ENCODE data around the gene PRKCD. TPM values are rescaled to one million over a fixed set of nuclear protein-coding genes. Genes with fewer than 3 reads are reported as not detected.

The PRKCD gene
- total and polyA plus RNA-seq, 2 of the 4 experiments (the other 2 are of a cell fraction): 4.3 to 19.0 TPM

DNA sequence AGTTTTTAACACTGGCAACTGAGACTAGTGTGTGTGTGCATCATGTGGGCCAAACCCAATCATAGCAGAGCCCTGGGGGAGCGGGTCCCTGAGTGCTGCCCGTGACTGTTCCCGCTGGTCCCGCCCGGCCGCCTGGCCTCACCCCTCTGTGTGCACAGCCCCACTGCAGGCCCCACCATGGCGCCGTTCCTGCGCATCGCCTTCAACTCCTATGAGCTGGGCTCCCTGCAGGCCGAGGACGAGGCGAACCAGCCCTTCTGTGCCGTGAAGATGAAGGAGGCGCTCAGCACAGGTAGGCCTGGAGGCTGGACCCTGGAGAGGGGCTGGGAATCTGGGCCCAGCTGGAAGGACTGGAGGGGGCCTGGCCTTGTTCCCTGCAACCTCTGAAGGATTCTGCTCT, 17.2 kb downstream of the PRKCD start:
- no peak overlapping the region for H3K9ac ChIP-seq (ENCODE audit: low read depth, low read length)
- no TSS peak for BruUV-seq (replicated peaks)
- no peaks in the 10 kb centered on the region for H3K9me3 ChIP-seq (ENCODE audit: control insufficient read depth, insufficient read depth, low read length)
- H3K79me1 ChIP-seq (ENCODE audit: low read depth in 1 of 2, low read length in 2 of 2): peaks cover 0 to 21% of the 10 kb centered on the region in 2 experiments; a peak in 3 of 4 replicates
- no peak overlapping the region for H2AK9ac ChIP-seq (replicated peaks; ENCODE audit: low read depth, low read length, poor library complexity)
- ChIA-PET CTCF (no interaction called here), POLR2A (ENCODE audit: unreplicated experiment) (no interaction called here)
- H3K36me3 ChIP-seq (ENCODE audit: control insufficient read depth, insufficient read depth, low read length): peaks cover 30% of the 10 kb centered on the region
- H3K9me1 ChIP-seq (ENCODE audit: insufficient read depth, low read length): peaks cover 6% of the 10 kb centered on the region; the same call in 1 of the 2 replicates
- H4K20me1 ChIP-seq (ENCODE audit: insufficient read depth, low read length): peaks cover 10% of the 10 kb centered on the region; the same call in 1 of the 2 replicates
- in situ Hi-C loops (cut with MboI; ENCODE audit: low sequenced_read_pairs) (no loop called here), dilution Hi-C loops (cut with HindIII; ENCODE audit: low sequenced_read_pairs, unreplicated experiment) (no loop called here), intact Hi-C loops (cut with micrococcal nuclease) (no loop called here)
- no peak overlapping the region for H3K14ac ChIP-seq (replicated peaks; ENCODE audit: low read depth, low read length)
- no peak overlapping the region for H4K8ac ChIP-seq (ENCODE audit: low read depth in 2 of 2, low read length in 2 of 2)
- WGBS, 2 experiments (ENCODE audit: extremely low coverage in 2 of 2, insufficient read length in 1 of 2): 95% methylated on average over 7 of the region's 15 CpGs; no CpG with 5 or more reads in 1 of the 2 experiments
- H3K4me2 ChIP-seq (ENCODE audit: low read depth, low read length): no peak overlapping the region
- H2AK5ac ChIP-seq (ENCODE audit: low read depth, low read length): no peak overlapping the region
- no peak overlapping the region for H3K56ac ChIP-seq (ENCODE audit: extremely low read depth, insufficient read depth, low read length)
- no peak overlapping the region for H2BK15ac ChIP-seq (ENCODE audit: low read depth, low read length)
- H4K91ac ChIP-seq (ENCODE audit: insufficient read depth, low read depth, low read length): no peak overlapping the region
- H2BK5ac ChIP-seq (ENCODE audit: low read depth, low read length, poor library complexity, severe bottlenecking): no peak overlapping the region
- no peak overlapping the region for H2AFZ ChIP-seq (replicated peaks; ENCODE audit: low read length, poor library complexity)
- H3K4ac ChIP-seq (ENCODE audit: low read depth, low read length): no peak overlapping the region
- no peak overlapping the region for H3K27ac ChIP-seq (ENCODE audit: insufficient read depth, low read length)
- ATAC-seq (ENCODE audit: low read depth) (no peak), DNase-seq (no peak)
- H2BK120ac ChIP-seq (ENCODE audit: low read depth, low read length): no peak overlapping the region
- no peak overlapping the region for H3K18ac ChIP-seq (ENCODE audit: low read depth, low read length)
- TF ChIP-seq CEBPB (IDR thresholded peaks at IDR 0.05; ENCODE audit: low read depth, low read length) (no peak), NFE2L2 (IDR thresholded peaks at IDR 0.05; ENCODE audit: low read depth, low read length) (no peak), MAFK (IDR thresholded peaks at IDR 0.05; ENCODE audit: low read depth, low read length) (no peak), RFX5 (IDR thresholded peaks at IDR 0.05; ENCODE audit: low read depth, low read length) (no peak), MAZ (IDR thresholded peaks at IDR 0.05; ENCODE audit: borderline replicate concordance, low read depth, low read length) (no peak), SMC3 (IDR thresholded peaks at IDR 0.05; ENCODE audit: low read depth, low read length) (no peak), RAD21 (IDR thresholded peaks at IDR 0.05; ENCODE audit: low read length) (no peak), CTCF (conservative IDR thresholded peaks at IDR 0.05; ENCODE audit: low read depth, low read length) (no peak), USF2 (IDR thresholded peaks at IDR 0.05; ENCODE audit: low read depth, low read length) (no peak)
- H3K23ac ChIP-seq (ENCODE audit: low read depth, low read length): no peak overlapping the region
- H4K5ac ChIP-seq (ENCODE audit: low read depth, low read length): no peak overlapping the region
- no peak overlapping the region for H2BK20ac ChIP-seq (ENCODE audit: low read depth, low read length)
- no peaks in the 10 kb centered on the region for H3K27me3 ChIP-seq (ENCODE audit: control insufficient read depth, insufficient read depth, low read length)
- H3K4me3 ChIP-seq (ENCODE audit: insufficient read depth, low read depth, low read length): no peak overlapping the region
- H3K4me1 ChIP-seq (ENCODE audit: control insufficient read depth, insufficient read depth, low read length): no peaks in the 10 kb centered on the region

Measured in IMR-90 (cell line).